Endodermal cell (in vitro differentiated cells): ENCODE measurements around the gene ALOX5AP. TPM values are rescaled to one million over a fixed set of nuclear protein-coding genes. Genes with fewer than 3 reads are reported as not detected.

ENCODE experiments used
- DNase-seq: peaks from one replicate; pipeline ENCODE4 v3.0.0-alpha.2; 2017
- H3K27ac ChIP-seq: 2 replicates; pipeline ENCODE4 v1.5.1; 2013; ENCODE audit warnings: mild to moderate bottlenecking, low read depth, low read length, moderate library complexity
- H3K27me3 ChIP-seq: 2 replicates; pipeline ENCODE4 v1.6.1; 2013; ENCODE audit warnings: mild to moderate bottlenecking, low read length, moderate library complexity; ENCODE audit not compliant: insufficient read depth, control insufficient read depth, poor library complexity, severe bottlenecking
- H3K36me3 ChIP-seq: 2 replicates; pipeline ENCODE4 v1.7.0; 2013; ENCODE audit warnings: mild to moderate bottlenecking, low read length, moderate library complexity; ENCODE audit not compliant: control insufficient read depth, insufficient read depth
- H3K4me1 ChIP-seq: one replicate; pipeline ENCODE4 v1.7.0; 2013; ENCODE audit warnings: low read length; ENCODE audit not compliant: control insufficient read depth, insufficient read depth
- H3K4me3 ChIP-seq: 2 replicates; pipeline ENCODE4 v1.5.1; 2013; ENCODE audit warnings: mild to moderate bottlenecking, low read length, moderate library complexity
- H3K9ac ChIP-seq: 2 replicates; pipeline ENCODE4 v1.6.1; 2013; ENCODE audit warnings: mild to moderate bottlenecking, low read length, moderate library complexity; ENCODE audit not compliant: poor library complexity, severe bottlenecking; ENCODE audit errors: extremely low read depth
- H3K9me3 ChIP-seq: 2 replicates; pipeline ENCODE4 v1.6.1; 2013; ENCODE audit warnings: mild to moderate bottlenecking, low read length, moderate library complexity; ENCODE audit not compliant: control insufficient read depth
- H3K27ac Mint-ChIP-seq: 2 replicates; pipeline ENCODE4 v1.8.0; 2020; ENCODE audit warnings: mixed read lengths
- H3K27me3 Mint-ChIP-seq: 2 replicates; pipeline ENCODE4 v1.8.0; 2021; ENCODE audit warnings: mild to moderate bottlenecking, mixed read lengths; ENCODE audit not compliant: insufficient read depth
- H3K36me3 Mint-ChIP-seq: 2 replicates; pipeline ENCODE4 v1.8.0; 2020; ENCODE audit warnings: low read depth, mixed read lengths
- H3K4me1 Mint-ChIP-seq: 2 replicates; pipeline ENCODE4 v1.8.0; 2020; ENCODE audit warnings: mixed read lengths
- H3K4me3 Mint-ChIP-seq: 2 replicates; pipeline ENCODE4 v1.8.0; 2020; ENCODE audit warnings: mild to moderate bottlenecking, moderate library complexity, mixed read lengths
- H3K9me3 Mint-ChIP-seq: 2 replicates; pipeline ENCODE4 v1.8.0; 2020; ENCODE audit warnings: mild to moderate bottlenecking, mixed read lengths
- CTCF ChIP-seq: fragments of 200-600 bp; sonication (generic); conservative IDR thresholded peaks from 2 replicates; pipeline ENCODE4 v1.5.0; 2021; ENCODE audit warnings: antibody characterized with exemption, mild to moderate bottlenecking
- WGBS, 2 experiments: methylation state at CpG; one replicate each; pipeline versions ENCODE4 v1.1.5 to v1.1.7; 2013; ENCODE audit warnings: missing lambda C conversion rate in 2 of 2, mixed read lengths in 1 of 2; ENCODE audit not compliant: insufficient coverage in 1 of 2, insufficient read length in 1 of 2; 5-methylcytosine and 5-hydroxymethylcytosine counted together
- total RNA-seq, 2 donors: library from RNA; stranded (reverse); fragmentation: NEBNext Ultra II Directional in 1 of 2; extraction: Animal tissue kit (Norgen Biotek cat#: 25700) in 1 of 2; gene quantifications; 2 replicates in 1 of 2; 3 replicates in 1 of 2; pipeline ENCODE4 v1.2.1, GENCODE V29; 2021

ALOX5AP gene
- total RNA-seq, 2 donors from 2014 or later, result not detected

- Histone ChIP-seq H3K4me1 (peaks cover 30% of the 10 kb centered on the region), H3K4me3 (no peak overlapping the region), H3K36me3 (no peaks in the 10 kb centered on the region), H3K9ac (no peak overlapping the region), H3K27me3 (no peaks in the 10 kb centered on the region), H3K27ac (no peak overlapping the region), H3K9me3 (no peaks in the 10 kb centered on the region)
- Mint-ChIP-seq H3K4me1 (peaks cover 41% of the 10 kb centered on the region), H3K27ac (peak overlapping the region; percentile 14), H3K27me3 (peaks cover 3% of the 10 kb centered on the region), H3K4me3 (no peak overlapping the region), H3K9me3 (no peaks in the 10 kb centered on the region), H3K36me3 (no peaks in the 10 kb centered on the region)
- no peak for DNase-seq
- TF ChIP-seq CTCF, result no peak
- 89 to 94% methylated on average over 8 to 12 of the region's 13 CpGs for WGBS, 2 experiments
Measured at GRCh38 chr13:30797847-30798535, 62.6 kb downstream of the ALOX5AP start.

- no peaks in the 10 kb centered on the region for H3K9me3 Mint-ChIP-seq
- peaks cover 45% of the 10 kb centered on the region for H3K4me1 Mint-ChIP-seq
- no peaks in the 10 kb centered on the region for H3K36me3 Mint-ChIP-seq
- no peak overlapping the region for H3K27ac Mint-ChIP-seq
- Histone ChIP-seq H3K4me3 (no peak overlapping the region), H3K27me3 (no peaks in the 10 kb centered on the region), H3K36me3 (no peaks in the 10 kb centered on the region), H3K9me3 (no peaks in the 10 kb centered on the region), H3K4me1 (peaks cover 30% of the 10 kb centered on the region), H3K9ac (no peak overlapping the region), H3K27ac (no peak overlapping the region)
- WGBS, 2 experiments, result 83 to 85% methylated on average over 6 to 9 of the region's 11 CpGs
- no peak for DNase-seq
- no peak overlapping the region for H3K4me3 Mint-ChIP-seq
- H3K27me3 Mint-ChIP-seq, result peaks cover 9% of the 10 kb centered on the region
- no peak for TF ChIP-seq CTCF
Measured at GRCh38 chr13:30798776-30799355, 63.5 kb downstream of the ALOX5AP start.

GRCh38 chr13:30799356-30799824 is 64.0 kb downstream of the ALOX5AP start:
- peaks cover 45% of the 10 kb centered on the region for H3K4me1 Mint-ChIP-seq
- no peak overlapping the region for H3K4me3 Mint-ChIP-seq
- Histone ChIP-seq H3K36me3 (no peaks in the 10 kb centered on the region), H3K27ac (no peak overlapping the region), H3K9me3 (no peaks in the 10 kb centered on the region), H3K4me1 (peaks cover 30% of the 10 kb centered on the region), H3K4me3 (no peak overlapping the region), H3K27me3 (no peaks in the 10 kb centered on the region), H3K9ac (no peak overlapping the region)
- no peak for DNase-seq
- 76 to 86% methylated on average over 3 to 12 of the region's 12 CpGs for whole genome bisulfite sequencing, 2 experiments
- no peaks in the 10 kb centered on the region for H3K9me3 Mint-ChIP-seq
- H3K27ac Mint-ChIP-seq, result no peak overlapping the region
- peaks cover 9% of the 10 kb centered on the region for H3K27me3 Mint-ChIP-seq
- no peak for TF ChIP-seq CTCF
- H3K36me3 Mint-ChIP-seq, result no peaks in the 10 kb centered on the region
